Trophoblast cell (in vitro differentiated cells and primary cell): Measurements from ENCODE around the gene IFNLR1.

Experiments used
- DNase-seq, 2 donors: peaks; one replicate each; pipeline ENCODE4 v3.0.0-alpha.2; 2016
- H2AFZ ChIP-seq: 2 replicates; pipeline ENCODE4 v1.6.1; 2013; ENCODE audit warnings: low read length, moderate library complexity, mild to moderate bottlenecking; ENCODE audit not compliant: insufficient read depth, poor library complexity
- H2AK5ac ChIP-seq: 2 replicates; pipeline ENCODE4 v1.6.1; 2013; ENCODE audit warnings: mild to moderate bottlenecking, low read length
- H2BK120ac ChIP-seq: 2 replicates; pipeline ENCODE4 v1.6.1; 2013; ENCODE audit warnings: low read length, mild to moderate bottlenecking, moderate library complexity; ENCODE audit not compliant: insufficient read depth, poor library complexity
- H2BK12ac ChIP-seq: 2 replicates; pipeline ENCODE4 v1.6.1; 2013; ENCODE audit warnings: mild to moderate bottlenecking, low read length, moderate library complexity
- H2BK5ac ChIP-seq: 2 replicates; pipeline ENCODE4 v1.6.1; 2013; ENCODE audit warnings: low read length, low read depth, moderate library complexity, mild to moderate bottlenecking; ENCODE audit not compliant: poor library complexity
- H3K14ac ChIP-seq: 2 replicates; pipeline ENCODE4 v1.6.1; 2013; ENCODE audit warnings: mild to moderate bottlenecking, low read length
- H3K18ac ChIP-seq: 2 replicates; pipeline ENCODE4 v1.6.1; 2013; ENCODE audit warnings: mild to moderate bottlenecking, low read length
- H3K23ac ChIP-seq: 2 replicates; pipeline ENCODE4 v1.6.1; 2013; ENCODE audit warnings: low read length
- H3K27ac ChIP-seq: 2 replicates; pipeline ENCODE4 v1.5.1; 2013; ENCODE audit warnings: low read depth, mild to moderate bottlenecking, inconsistent platforms, low read length, moderate library complexity
- H3K27me3 ChIP-seq: 2 replicates; pipeline ENCODE4 v1.6.1; 2013; ENCODE audit warnings: inconsistent platforms, mild to moderate bottlenecking, low read length, moderate library complexity; ENCODE audit not compliant: insufficient read depth
- H3K36me3 ChIP-seq, 2 experiments: 1 replicate in 1 of 2; 2 replicates in 1 of 2; pipeline ENCODE4 v1.6.1; 2013; ENCODE audit warnings: low read length in 2 of 2, mild to moderate bottlenecking in 2 of 2, moderate library complexity in 1 of 2; ENCODE audit not compliant: insufficient read depth in 2 of 2, control insufficient read depth in 1 of 2
- H3K4ac ChIP-seq: 2 replicates; pipeline ENCODE4 v1.6.1; 2013; ENCODE audit warnings: low read depth, mild to moderate bottlenecking, low read length, moderate library complexity
- H3K4me1 ChIP-seq, 2 experiments: 1 replicate in 1 of 2; 2 replicates in 1 of 2; pipeline ENCODE4 v1.6.1; 2013; ENCODE audit warnings: low read length in 2 of 2, mild to moderate bottlenecking in 2 of 2, moderate library complexity in 1 of 2; ENCODE audit not compliant: insufficient read depth in 2 of 2, control insufficient read depth in 1 of 2
- H3K4me2 ChIP-seq: 2 replicates; pipeline ENCODE4 v1.6.1; 2013; ENCODE audit warnings: inconsistent platforms, mild to moderate bottlenecking, low read length, moderate library complexity
- H3K4me3 ChIP-seq: 2 replicates; pipeline ENCODE4 v1.5.1; 2013; ENCODE audit warnings: mild to moderate bottlenecking, low read depth, low read length, inconsistent platforms
- H3K79me1 ChIP-seq: one replicate; pipeline ENCODE4 v1.6.1; 2013; ENCODE audit warnings: low read length
- H3K79me2 ChIP-seq: 2 replicates; pipeline ENCODE4 v1.6.1; 2013; ENCODE audit warnings: low read length, mild to moderate bottlenecking; ENCODE audit not compliant: control insufficient read depth, insufficient read depth, poor library complexity
- H3K9ac ChIP-seq: 2 replicates; pipeline ENCODE4 v1.6.1; 2013; ENCODE audit warnings: mild to moderate bottlenecking, low read length
- H3K9me3 ChIP-seq: 2 replicates; pipeline ENCODE4 v1.6.1; 2013; ENCODE audit warnings: low read depth, mild to moderate bottlenecking, control low read depth, inconsistent platforms, low read length; ENCODE audit not compliant: insufficient read depth
- H4K12ac ChIP-seq: 2 replicates; pipeline ENCODE4 v1.6.1; 2013; ENCODE audit warnings: low read depth, mild to moderate bottlenecking, low read length, moderate library complexity
- H4K8ac ChIP-seq: 2 replicates; pipeline ENCODE4 v1.6.1; 2013; ENCODE audit warnings: low read depth, mild to moderate bottlenecking, low read length, moderate library complexity
- H4K91ac ChIP-seq: one replicate; pipeline ENCODE4 v1.6.1; 2013; ENCODE audit warnings: low read depth, mild to moderate bottlenecking, low read length, moderate library complexity
- WGBS: extraction: QIAGEN DNeasy Blood & Tissue Kit; methylation state at CpG from one replicate; pipeline ENCODE4 v1.1.7; 2013; ENCODE audit warnings: missing lambda C conversion rate; ENCODE audit not compliant: insufficient read length, insufficient coverage; ENCODE audit errors: extremely low coverage; 5-methylcytosine and 5-hydroxymethylcytosine counted together

Gene IFNLR1

GRCh38 chr1:24161270-24161669 is 25.8 kb downstream of the IFNLR1 start:
- Histone ChIP-seq H2BK12ac (no peak overlapping the region), H3K4ac (no peak overlapping the region), H2BK120ac (no peak overlapping the region), H3K4me2 (no peak overlapping the region), H3K4me3 (no peak overlapping the region), H3K36me3 (peaks cover 15 to 22% of the 10 kb centered on the region in 2 experiments), H3K14ac (no peak overlapping the region), H4K91ac (no peak overlapping the region), H3K9me3 (no peaks in the 10 kb centered on the region), H2AFZ (no peak overlapping the region), H2BK5ac (no peak overlapping the region), H3K79me1 (no peaks in the 10 kb centered on the region), H3K23ac (no peak overlapping the region), H3K18ac (no peak overlapping the region), H4K12ac (no peak overlapping the region), H3K27ac (no peak overlapping the region), H4K8ac (no peak overlapping the region), H3K4me1 (no peaks in the 10 kb centered on the region), H3K9ac (no peak overlapping the region), H2AK5ac (no peak overlapping the region), H3K79me2 (no peaks in the 10 kb centered on the region), H3K27me3 (no peaks in the 10 kb centered on the region)
- DNase-seq: no peak
- WGBS: no CpG with 5 or more reads among the region's 4 CpGs

GRCh38 chr1:24159366-24159765 is 27.7 kb downstream of the IFNLR1 start:
- Histone ChIP-seq H4K8ac (no peak overlapping the region), H3K4me1 (no peaks in the 10 kb centered on the region), H3K14ac (no peak overlapping the region), H2AFZ (no peak overlapping the region), H4K91ac (no peak overlapping the region), H3K36me3 (peaks cover 20 to 24% of the 10 kb centered on the region in 2 experiments), H3K18ac (no peak overlapping the region), H3K4me2 (no peak overlapping the region), H2BK5ac (no peak overlapping the region), H2BK12ac (no peak overlapping the region), H3K4ac (no peak overlapping the region), H2BK120ac (no peak overlapping the region), H3K79me2 (no peaks in the 10 kb centered on the region), H3K79me1 (no peaks in the 10 kb centered on the region), H3K27ac (no peak overlapping the region), H4K12ac (no peak overlapping the region), H3K4me3 (no peak overlapping the region), H3K9ac (no peak overlapping the region), H3K9me3 (no peaks in the 10 kb centered on the region), H3K23ac (no peak overlapping the region), H3K27me3 (no peaks in the 10 kb centered on the region), H2AK5ac (no peak overlapping the region)
- no CpG with 5 or more reads among the region's 5 CpGs for WGBS
- no peak for DNase-seq

- WGBS: no CpG with 5 or more reads among the region's 6 CpGs
- no peak overlapping the region for H2AFZ ChIP-seq
Observed at GRCh38 chr1:24157918-24158481, 29.1 kb downstream of the IFNLR1 start.

GRCh38 chr1:24156542-24157260 is 30.4 kb downstream of the IFNLR1 start:
- peaks cover 2 to 11% of the 10 kb centered on the region in 2 experiments for H3K4me1 ChIP-seq
- WGBS: no CpG with 5 or more reads among the region's 18 CpGs
- H3K36me3 ChIP-seq: peaks cover 20 to 24% of the 10 kb centered on the region in 2 experiments
- H2AFZ ChIP-seq: no peak overlapping the region
- no peak overlapping the region for H3K4me2 ChIP-seq
- no peak overlapping the region for H3K27ac ChIP-seq
- no peak overlapping the region for H4K91ac ChIP-seq
- H3K14ac ChIP-seq: no peak overlapping the region
- no peak overlapping the region for H3K4me3 ChIP-seq
- no peak overlapping the region for H4K12ac ChIP-seq
- H4K8ac ChIP-seq: no peak overlapping the region
- H3K23ac ChIP-seq: no peak overlapping the region
- peaks cover 1% of the 10 kb centered on the region for H3K79me2 ChIP-seq
- H2BK120ac ChIP-seq: no peak overlapping the region
- H2BK5ac ChIP-seq: no peak overlapping the region
- H3K9ac ChIP-seq: no peak overlapping the region
- no peaks in the 10 kb centered on the region for H3K9me3 ChIP-seq
- no peak overlapping the region for H2BK12ac ChIP-seq
- no peak overlapping the region for H3K4ac ChIP-seq
- no peak overlapping the region for H3K18ac ChIP-seq
- peaks cover 2% of the 10 kb centered on the region for H3K79me1 ChIP-seq
- no peak overlapping the region for H2AK5ac ChIP-seq
- H3K27me3 ChIP-seq: no peaks in the 10 kb centered on the region
- no peak for DNase-seq

More at GRCh38 chr1:24157918-24158481, 29.1 kb downstream of the IFNLR1 start:
- Histone ChIP-seq H3K4ac (no peak overlapping the region), H3K79me1 (no peaks in the 10 kb centered on the region), H3K27ac (no peak overlapping the region), H2AK5ac (no peak overlapping the region), H3K23ac (no peak overlapping the region), H2BK120ac (no peak overlapping the region), H4K12ac (no peak overlapping the region), H3K4me2 (no peak overlapping the region), H3K9me3 (no peaks in the 10 kb centered on the region), H3K27me3 (no peaks in the 10 kb centered on the region), H3K4me1 (peaks cover 0 to 3% of the 10 kb centered on the region in 2 experiments), H2BK5ac (no peak overlapping the region), H3K36me3 (peaks cover 20 to 24% of the 10 kb centered on the region in 2 experiments), H4K8ac (no peak overlapping the region), H3K79me2 (no peaks in the 10 kb centered on the region), H3K14ac (no peak overlapping the region), H4K91ac (no peak overlapping the region), H2BK12ac (no peak overlapping the region), H3K9ac (no peak overlapping the region), H3K4me3 (no peak overlapping the region), H3K18ac (no peak overlapping the region)
- no peak for DNase-seq
